Transverse colon (tissue), 4 donors: ENCODE results near the gene CDC42EP3. TPM values are rescaled to one million over a fixed set of nuclear protein-coding genes. Genes with fewer than 3 reads are reported as not detected.

Experiments used
- DNase-seq: peaks from one replicate; pipeline ENCODE4 v3.0.0-alpha.2; 2019
- H3K27ac ChIP-seq, 4 donors: fragments of 200-600 bp; sonication (generic); 2 replicates each; pipeline ENCODE4 v1.5.1; 2016 to 2018; ENCODE audit warnings: inconsistent platforms in 4 of 4
- H3K27me3 ChIP-seq: fragments of 200-600 bp; sonication (generic); 2 replicates; pipeline ENCODE4 v1.5.1; 2017; ENCODE audit warnings: inconsistent platforms
- H3K36me3 ChIP-seq, 4 donors: fragments of 200-600 bp; sonication (generic); 2 replicates each; pipeline ENCODE4 v1.5.1; 2017 to 2019; ENCODE audit warnings: inconsistent platforms in 4 of 4
- H3K4me1 ChIP-seq, 4 donors: fragments of 200-600 bp; sonication (generic); 2 replicates each; pipeline ENCODE4 v1.5.1; 2017 to 2020; ENCODE audit warnings: inconsistent platforms in 4 of 4
- H3K4me3 ChIP-seq, 4 donors: fragments of 200-600 bp; sonication (generic); 1 replicate in 1 of 4; 2 replicates in 3 of 4; pipeline versions ENCODE4 v1.5.1 to v1.6.1; 2017 to 2019; ENCODE audit warnings: inconsistent platforms in 4 of 4
- H3K9me3 ChIP-seq, 2 donors: fragments of 200-600 bp; sonication (generic); 2 replicates each; pipeline ENCODE4 v1.5.1; 2017 to 2019; ENCODE audit warnings: inconsistent platforms in 2 of 2
- EP300 ChIP-seq: sonication (generic); formaldehyde crosslinking; IDR thresholded peaks from one replicate; pipeline ENCODE4 v1.6.1; 2017; ENCODE audit warnings: antibody characterized with exemption, low read depth
- POLR2A ChIP-seq: fragments of 450-650 bp; IDR thresholded peaks from one replicate; pipeline ENCODE4 v1.6.1; 2016; ENCODE audit warnings: antibody characterized with exemption, mild to moderate bottlenecking, moderate library complexity
- POLR2AphosphoS5 ChIP-seq, 3 donors: sonication (generic); formaldehyde crosslinking; IDR thresholded peaks; one replicate each; pipeline ENCODE4 v1.6.1; 2016; ENCODE audit warnings: antibody characterized with exemption in 3 of 3
- WGBS, 2 donors: methylation state at CpG; one replicate each; pipeline ENCODE4 v1.1.5; 2018; ENCODE audit warnings: low coverage in 1 of 2; 5-methylcytosine and 5-hydroxymethylcytosine counted together
- in situ Hi-C, 4 donors: fragments of 200-750 bp; cut with MboI; loops; one replicate each; pipeline versions ENCODE4 v1.15.0 to v1.15.1; 2017; ENCODE audit warnings: low sequenced_read_pairs in 3 of 4, low pct_ligation_motif_present in 1 of 4, low pct_unique_long_range_greater_than_20kb in 1 of 4
- intact Hi-C: fragments of 100-400 bp; cut with DNase I; formaldehyde crosslinking; loops from one replicate; pipeline ENCODE4 v1.15.1; 2023; ENCODE audit warnings: low total_unique reads
- total RNA-seq, 4 donors: library from RNA; depleted of rRNA; stranded (reverse); fragments of >200 nt; gene quantifications; one replicate each; pipeline ENCODE4 v1.1.0, GENCODE V29; 2016
- TF ChIP-seq, protein P1 (sequence below), 5 experiments: fragments of 200-600 bp in 3 of 5; fragments of 450-650 bp in 2 of 5; sonication (generic) in 3 of 5; IDR thresholded peaks; 1 replicate in 2 of 5; 2 replicates in 3 of 5; pipeline ENCODE4 v1.5.1; 2016 to 2017; ENCODE audit warnings: antibody characterized with exemption in 5 of 5, inconsistent platforms in 3 of 5, mild to moderate bottlenecking in 2 of 5, moderate library complexity in 1 of 5

CDC42EP3 gene
- total RNA-seq, 4 donors from 2014 or later: 20.6 to 104 (median 31.8) TPM

DNA sequence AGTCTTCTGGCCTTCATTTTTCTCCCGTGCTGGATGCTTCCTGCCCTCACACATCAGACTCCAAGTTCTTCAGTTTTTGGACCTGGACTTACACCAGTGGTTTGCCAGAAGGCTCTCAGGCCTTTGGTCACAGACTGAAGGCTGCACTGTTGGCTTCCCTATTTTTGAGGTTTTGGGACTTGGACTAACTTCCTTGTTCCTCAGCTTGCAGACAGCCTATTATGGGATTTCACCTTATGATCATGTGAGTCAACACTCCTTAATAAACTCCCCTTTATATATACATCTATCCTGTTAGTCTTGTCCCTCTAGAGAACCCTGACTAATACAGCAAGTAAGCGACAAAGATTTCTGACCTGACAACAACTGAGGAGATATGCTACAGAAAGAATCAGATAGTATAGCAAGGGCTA, 7.2 kb downstream of the CDC42EP3 start:
- WGBS, 2 donors: 38% methylated on average over 2 of the region's 2 CpGs; no CpG with 5 or more reads in 1 of the 2 donors
- peak overlapping the region; percentile 44 to 61 (median 50) for H3K27ac ChIP-seq
- peaks cover 17 to 75% (median 39%) of the 10 kb centered on the region in 4 donors for H3K4me1 ChIP-seq
- in situ Hi-C loops (loop anchor here in 1 of 4 donors (25.0 kb wide), 1 partner anchor 252 kb away; no protein-coding TSS in a partner anchor), intact Hi-C loops (no loop called here)
- DNase-seq: no peak
- no peaks in the 10 kb centered on the region for H3K27me3 ChIP-seq
- no peaks in the 10 kb centered on the region for H3K36me3 ChIP-seq
- no peaks in the 10 kb centered on the region for H3K9me3 ChIP-seq
- TF ChIP-seq EP300: no peak
- TF ChIP-seq, protein P1, sequence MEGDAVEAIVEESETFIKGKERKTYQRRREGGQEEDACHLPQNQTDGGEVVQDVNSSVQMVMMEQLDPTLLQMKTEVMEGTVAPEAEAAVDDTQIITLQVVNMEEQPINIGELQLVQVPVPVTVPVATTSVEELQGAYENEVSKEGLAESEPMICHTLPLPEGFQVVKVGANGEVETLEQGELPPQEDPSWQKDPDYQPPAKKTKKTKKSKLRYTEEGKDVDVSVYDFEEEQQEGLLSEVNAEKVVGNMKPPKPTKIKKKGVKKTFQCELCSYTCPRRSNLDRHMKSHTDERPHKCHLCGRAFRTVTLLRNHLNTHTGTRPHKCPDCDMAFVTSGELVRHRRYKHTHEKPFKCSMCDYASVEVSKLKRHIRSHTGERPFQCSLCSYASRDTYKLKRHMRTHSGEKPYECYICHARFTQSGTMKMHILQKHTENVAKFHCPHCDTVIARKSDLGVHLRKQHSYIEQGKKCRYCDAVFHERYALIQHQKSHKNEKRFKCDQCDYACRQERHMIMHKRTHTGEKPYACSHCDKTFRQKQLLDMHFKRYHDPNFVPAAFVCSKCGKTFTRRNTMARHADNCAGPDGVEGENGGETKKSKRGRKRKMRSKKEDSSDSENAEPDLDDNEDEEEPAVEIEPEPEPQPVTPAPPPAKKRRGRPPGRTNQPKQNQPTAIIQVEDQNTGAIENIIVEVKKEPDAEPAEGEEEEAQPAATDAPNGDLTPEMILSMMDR (IDR thresholded peaks at IDR 0.05): no peak
- no peak for TF ChIP-seq POLR2AphosphoS5 (IDR thresholded peaks at IDR 0.05)
- no peak for TF ChIP-seq POLR2A
- H3K4me3 ChIP-seq: no peak overlapping the region

DNA sequence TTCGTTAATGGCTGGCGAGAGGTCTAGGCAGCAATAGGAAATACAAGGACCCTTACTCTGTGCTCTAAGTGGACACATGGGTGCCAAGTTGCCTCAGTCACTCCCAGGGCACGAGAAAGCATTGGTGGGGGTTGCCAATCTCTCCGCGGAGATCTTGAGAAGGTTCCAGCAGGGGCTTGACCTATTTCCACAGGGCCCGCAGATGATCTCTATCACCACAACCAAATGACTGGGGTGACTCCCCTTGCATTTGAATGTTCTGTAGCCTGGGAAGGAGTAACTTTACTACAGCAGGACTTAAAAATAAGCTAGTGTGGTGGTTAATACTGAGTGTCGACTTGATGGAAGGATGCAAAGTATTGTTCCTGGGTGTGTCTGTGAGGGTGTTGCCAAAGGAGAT, 8.1 kb downstream of the CDC42EP3 start:
- TF ChIP-seq, protein P1 (IDR thresholded peaks at IDR 0.05): no peak
- no peak for TF ChIP-seq EP300
- no peak for TF ChIP-seq POLR2AphosphoS5 (IDR thresholded peaks at IDR 0.05)
- no peak for TF ChIP-seq POLR2A
- DNase-seq: no peak
- WGBS, 2 donors: 86 to 100% methylated on average over 2 to 7 of the region's 7 CpGs
- Histone ChIP-seq H3K27ac (peak overlapping the region in 3 of 4 donors; percentile 44 to 61 (median 53)), H3K36me3 (no peaks in the 10 kb centered on the region), H3K4me3 (no peak overlapping the region), H3K4me1 (peaks cover 13 to 71% (median 44%) of the 10 kb centered on the region in 4 donors), H3K27me3 (no peaks in the 10 kb centered on the region), H3K9me3 (no peaks in the 10 kb centered on the region)
- in situ Hi-C loops (loop anchor here in 1 of 4 donors (25.0 kb wide), 1 partner anchor 251 kb away; no protein-coding TSS in a partner anchor), intact Hi-C loops (no loop called here)

DNA sequence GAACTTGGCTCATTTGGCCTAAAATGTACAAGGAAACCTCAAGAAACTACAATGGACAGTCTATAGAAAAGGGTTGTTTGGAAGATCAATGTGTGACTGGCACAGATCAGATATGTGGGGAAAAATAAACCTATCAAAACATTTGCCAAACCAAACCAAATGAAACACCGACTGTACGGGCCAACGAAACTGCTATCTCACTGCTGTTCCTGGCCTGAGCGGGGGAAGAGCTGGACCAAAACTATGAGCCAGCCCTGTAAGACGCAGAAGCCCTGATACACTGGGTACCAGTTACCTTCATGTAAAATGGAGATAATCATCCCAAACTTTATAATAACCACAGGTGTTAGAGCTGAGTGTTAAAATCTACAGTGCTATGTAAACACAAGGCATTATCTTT, 11.7 kb downstream of the CDC42EP3 start:
- Histone ChIP-seq H3K4me1 (peaks cover 13 to 66% (median 42%) of the 10 kb centered on the region in 4 donors), H3K27me3 (no peaks in the 10 kb centered on the region), H3K36me3 (no peaks in the 10 kb centered on the region), H3K4me3 (no peak overlapping the region), H3K27ac (peak overlapping the region in 2 of 4 donors; percentile 13 to 53), H3K9me3 (no peaks in the 10 kb centered on the region)
- 75 to 100% methylated on average over 1 to 5 of the region's 5 CpGs for WGBS, 2 donors
- TF ChIP-seq EP300 (no peak), POLR2AphosphoS5 (IDR thresholded peaks at IDR 0.05) (no peak), POLR2A (no peak)
- TF ChIP-seq, protein P1 (IDR thresholded peaks at IDR 0.05): no peak
- in situ Hi-C loops (loop anchor here in 1 of 4 donors (25.0 kb wide), 1 partner anchor 247 kb away; no protein-coding TSS in a partner anchor), intact Hi-C loops (no loop called here)
- DNase-seq: no peak

DNA sequence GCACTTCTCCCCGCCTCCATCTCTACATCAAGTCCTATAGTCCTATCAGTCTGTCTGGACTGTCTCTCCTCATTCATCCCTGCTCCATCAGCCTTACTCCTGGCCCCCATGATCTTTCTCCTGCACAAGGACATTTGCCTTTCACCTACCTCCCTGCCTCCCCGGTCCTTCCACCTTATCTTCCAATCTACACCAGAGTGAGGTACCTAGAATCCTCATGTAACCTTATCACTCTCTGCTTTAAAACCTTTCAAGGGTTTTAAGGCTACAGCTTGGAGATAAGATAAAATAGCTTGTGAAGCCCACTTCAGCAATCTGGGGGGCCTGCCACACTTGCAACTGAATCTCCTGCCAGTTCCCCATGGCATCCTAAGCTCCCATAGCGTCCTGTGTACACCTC, 12.8 kb downstream of the CDC42EP3 start:
- in situ Hi-C loops (loop anchor here in 1 of 4 donors (25.0 kb wide), 1 partner anchor 246 kb away; no protein-coding TSS in a partner anchor), intact Hi-C loops (no loop called here)
- TF ChIP-seq POLR2AphosphoS5 (IDR thresholded peaks at IDR 0.05) (no peak), EP300 (no peak), POLR2A (no peak)
- TF ChIP-seq, protein P1 (IDR thresholded peaks at IDR 0.05): no peak
- Histone ChIP-seq H3K27ac (peak overlapping the region in 3 of 4 donors; percentile 20 to 76 (median 22)), H3K4me1 (peaks cover 16 to 67% (median 43%) of the 10 kb centered on the region in 4 donors), H3K36me3 (no peaks in the 10 kb centered on the region), H3K4me3 (no peak overlapping the region), H3K9me3 (no peaks in the 10 kb centered on the region), H3K27me3 (no peaks in the 10 kb centered on the region)
- no peak for DNase-seq
- 99 to 100% methylated on average over 2 to 3 of the region's 3 CpGs for WGBS, 2 donors
